Colon (tissue), 2 donors: ENCODE data around the gene FLVCR2.
"Not testable (repeated sequence)": the region's sequence is repeated elsewhere in the genome, so short reads cannot be mapped to it uniquely, and the experiment has no call there.

ENCODE experiments used
- FAIRE-seq: peaks from 2 replicates; lab custom pipeline; 2012; peaks lifted over from hg19 to GRCh38; lab: Jason Lieb, UNC
- donor health status: control.
- donor health status: control.

FLVCR2 gene

GRCh38 chr14:75662966-75663365, 84.5 kb downstream of the FLVCR2 start:
- FAIRE-seq: no peak

GRCh38 chr14:75667099-75667765, 88.8 kb downstream of the FLVCR2 start:
- no peak for FAIRE-seq

GRCh38 chr14:75672605-75673192, 94.3 kb downstream of the FLVCR2 start:
- FAIRE-seq: no peak

- no peak for FAIRE-seq
Measured at GRCh38 chr14:75673345-75674035, 95.1 kb downstream of the FLVCR2 start.

GRCh38 chr14:75675265-75675960, 97.0 kb downstream of the FLVCR2 start:
- no peak for FAIRE-seq

GRCh38 chr14:75685910-75686309, 107.5 kb downstream of the FLVCR2 start:
- no peak for FAIRE-seq

GRCh38 chr14:75689012-75689411, 110.6 kb downstream of the FLVCR2 start:
- no peak for FAIRE-seq

GRCh38 chr14:75690010-75690409, 111.6 kb downstream of the FLVCR2 start:
- FAIRE-seq: no peak

GRCh38 chr14:75695025-75695424, 116.6 kb downstream of the FLVCR2 start:
- FAIRE-seq: not testable (repeated sequence)

- no peak for FAIRE-seq
Measured at GRCh38 chr14:75697386-75697785, 119.0 kb downstream of the FLVCR2 start.
